T-helper 22 cell (primary cell): ENCODE data around the gene C1orf94.
"Not testable (repeated sequence)": the region's sequence is repeated elsewhere in the genome, so short reads cannot be mapped to it uniquely, and the experiment has no call there.

Experiments used
- DNase-seq: peaks from one replicate; pipeline ENCODE4 v3.0.0-alpha.2; 2020; ENCODE audit warnings: low read depth

The C1orf94 gene

GRCh38 chr1:34164771-34165391 lies 11.8 kb upstream of the C1orf94 start, which contains the start of gene CSMD2:
TSS of gene CSMD2 (minus strand) at chr1:34165230. CDS start at chr1:34165097, 133 bp downstream.
- DNase-seq, result no peak

GRCh38 chr1:34165422-34165921 lies 11.2 kb upstream of the C1orf94 start:
- no peak for DNase-seq

- DNase-seq, result no peak
Measured at GRCh38 chr1:34166191-34166624, 10.5 kb upstream of the C1orf94 start.

GRCh38 chr1:34166625-34167361 lies 9.9 kb upstream of the C1orf94 start:
- no peak for DNase-seq

- no peak for DNase-seq
Measured at GRCh38 chr1:34167389-34167788, 9.3 kb upstream of the C1orf94 start.

GRCh38 chr1:34175744-34176143 lies 963 bp upstream of the C1orf94 start:
- DNase-seq, result no peak

GRCh38 chr1:34178072-34178471 lies 1.4 kb downstream of the C1orf94 start:
- DNase-seq, result no peak

GRCh38 chr1:34183381-34183780 lies 6.7 kb downstream of the C1orf94 start:
- DNase-seq, result not testable (repeated sequence)

- no peak for DNase-seq
Measured at GRCh38 chr1:34186741-34187494, 10.2 kb downstream of the C1orf94 start.

- no peak for DNase-seq
Measured at GRCh38 chr1:34188418-34188817, 11.7 kb downstream of the C1orf94 start.

GRCh38 chr1:34188985-34189384 lies 12.3 kb downstream of the C1orf94 start:
- no peak for DNase-seq

GRCh38 chr1:34190692-34191091 lies 14.0 kb downstream of the C1orf94 start:
- no peak for DNase-seq

- no peak for DNase-seq
Measured at GRCh38 chr1:34192621-34193020, 15.9 kb downstream of the C1orf94 start.

GRCh38 chr1:34199927-34200326 lies 23.2 kb downstream of the C1orf94 start:
- no peak for DNase-seq

- no peak for DNase-seq
Measured at GRCh38 chr1:34212673-34213072, 36.0 kb downstream of the C1orf94 start.

GRCh38 chr1:34213956-34214355 lies 37.2 kb downstream of the C1orf94 start:
- DNase-seq, result no peak

GRCh38 chr1:34231441-34231840 lies 54.7 kb downstream of the C1orf94 start:
- DNase-seq, result no peak

- DNase-seq, result no peak
Measured at GRCh38 chr1:34235594-34235993, 58.9 kb downstream of the C1orf94 start.

GRCh38 chr1:34236089-34236488 lies 59.4 kb downstream of the C1orf94 start:
- no peak for DNase-seq

GRCh38 chr1:34237151-34237815 lies 60.6 kb downstream of the C1orf94 start:
- DNase-seq, result no peak

- no peak for DNase-seq
Measured at GRCh38 chr1:34245967-34246366, 69.3 kb downstream of the C1orf94 start.

GRCh38 chr1:34250342-34250741 lies 73.6 kb downstream of the C1orf94 start:
- no peak for DNase-seq
